Smooth muscle cell (in vitro differentiated cells): ENCODE measurements around the gene RNF138. TPM values are rescaled to one million over a fixed set of nuclear protein-coding genes. Genes with fewer than 3 reads are reported as not detected.

Experiments used
- DNase-seq: peaks from one replicate; lab custom pipeline; 2025; ENCODE audit not compliant: unreplicated experiment; lab: John Stamatoyannopoulos, UW
- H2AFZ ChIP-seq: fragments of 200-600 bp; sonication (generic); 2 replicates; pipeline ENCODE4 v1.6.0; 2016; ENCODE audit warnings: antibody characterized with exemption, low read depth, mild to moderate bottlenecking
- H3F3A ChIP-seq: fragments of 200-600 bp; sonication (generic); 2 replicates; pipeline ENCODE4 v1.6.0; 2017; ENCODE audit warnings: antibody characterized with exemption, low read depth
- H3K27ac ChIP-seq: fragments of 200-600 bp; sonication (generic); 2 replicates; pipeline ENCODE4 v1.5.1; 2016; ENCODE audit warnings: low read depth, mild to moderate bottlenecking
- H3K27me3 ChIP-seq: fragments of 200-600 bp; sonication (generic); 2 replicates; pipeline ENCODE4 v1.6.1; 2016; ENCODE audit warnings: low read depth, mild to moderate bottlenecking
- H3K36me3 ChIP-seq: fragments of 200-600 bp; sonication (generic); 2 replicates; pipeline ENCODE4 v1.5.1; 2016; ENCODE audit warnings: low read depth
- H3K4me1 ChIP-seq: fragments of 200-600 bp; sonication (generic); 2 replicates; pipeline ENCODE4 v1.5.1; 2016; ENCODE audit warnings: low read depth
- H3K4me2 ChIP-seq: fragments of 200-600 bp; sonication (generic); 2 replicates; pipeline ENCODE4 v1.6.0; 2016; ENCODE audit warnings: mild to moderate bottlenecking
- H3K4me3 ChIP-seq: fragments of 200-600 bp; sonication (generic); 2 replicates; pipeline ENCODE4 v1.5.1; 2016; ENCODE audit warnings: mild to moderate bottlenecking
- H3K79me2 ChIP-seq: fragments of 200-600 bp; sonication (generic); 2 replicates; pipeline ENCODE4 v1.6.0; 2016; ENCODE audit warnings: low read depth, mild to moderate bottlenecking
- H3K9ac ChIP-seq: fragments of 200-600 bp; sonication (generic); 2 replicates; pipeline ENCODE4 v1.6.0; 2016; ENCODE audit warnings: low read depth
- H3K9me3 ChIP-seq: fragments of 200-600 bp; sonication (generic); replicated peaks from 2 replicates; pipeline ENCODE4 v1.5.1; 2016; ENCODE audit warnings: low read depth
- H4K20me1 ChIP-seq: fragments of 200-600 bp; sonication (generic); 2 replicates; pipeline ENCODE4 v1.6.0; 2016; ENCODE audit warnings: low read depth
- CTCF ChIP-seq: fragments of 200-600 bp; sonication (generic); IDR thresholded peaks from 2 replicates; pipeline ENCODE4 v1.5.1; 2017; ENCODE audit warnings: borderline replicate concordance, mild to moderate bottlenecking, antibody characterized with exemption; ENCODE audit not compliant: insufficient read depth, poor library complexity, severe bottlenecking
- WGBS: methylation state at CpG from one replicate; pipeline ENCODE4 v1.1.7; 2016; ENCODE audit warnings: low lambda C conversion rate; 5-methylcytosine and 5-hydroxymethylcytosine counted together
- polyA plus RNA-seq: library from polyadenylated mRNA; unstranded; fragments of >200 nt; fragmentation: Nextera tagmentation; extraction: Ambion mirVana; gene quantifications from 2 replicates; pipeline ENCODE4 v1.2.1, GENCODE V29; 2016
- total RNA-seq: library from RNA; depleted of rRNA; stranded (reverse); fragments of >200 nt; gene quantifications from 2 replicates; pipeline ENCODE4 v1.2.3, GENCODE V29; 2014

Gene RNF138
- total and polyA plus RNA-seq, 2 experiments from 2014 or later = 10.2 to 15.6 TPM

- Histone ChIP-seq H3K9me3 (no peaks in the 10 kb centered on the region), H3K4me3 (no peak overlapping the region), H3F3A (no peaks in the 10 kb centered on the region), H3K4me1 (peaks cover 8% of the 10 kb centered on the region), H3K27ac (no peak overlapping the region), H4K20me1 (peaks cover 42% of the 10 kb centered on the region), H3K36me3 (no peaks in the 10 kb centered on the region), H3K79me2 (peaks cover 71% of the 10 kb centered on the region), H2AFZ (no peak overlapping the region), H3K27me3 (no peaks in the 10 kb centered on the region), H3K9ac (no peak overlapping the region), H3K4me2 (no peak overlapping the region)
- DNase-seq = no peak
- TF ChIP-seq CTCF = no peak
- 92% methylated on average over 7 of the region's 7 CpGs for WGBS
These were observed 3.7 kb downstream of the RNF138 start for GRCh38 chr18:32095192-32095899.

- Histone ChIP-seq H3F3A (no peaks in the 10 kb centered on the region), H3K9me3 (no peaks in the 10 kb centered on the region), H2AFZ (no peak overlapping the region), H3K4me1 (peaks cover 8% of the 10 kb centered on the region), H3K36me3 (no peaks in the 10 kb centered on the region), H3K4me3 (no peak overlapping the region), H3K4me2 (no peak overlapping the region), H3K27me3 (no peaks in the 10 kb centered on the region), H3K27ac (no peak overlapping the region), H3K9ac (no peak overlapping the region), H3K79me2 (peaks cover 76% of the 10 kb centered on the region), H4K20me1 (peaks cover 47% of the 10 kb centered on the region)
- no peak for DNase-seq
- 88% methylated on average over 4 of the region's 4 CpGs for WGBS
- no peak for TF ChIP-seq CTCF
These were observed 4.2 kb downstream of the RNF138 start for GRCh38 chr18:32095900-32096229.

GRCh38 chr18:32096946-32097345 lies 5.3 kb downstream of the RNF138 start:
- H4K20me1 ChIP-seq = peaks cover 52% of the 10 kb centered on the region
- H3K4me3 ChIP-seq = no peak overlapping the region
- no peak overlapping the region for H2AFZ ChIP-seq
- H3K9ac ChIP-seq = no peak overlapping the region
- no peaks in the 10 kb centered on the region for H3K36me3 ChIP-seq
- peaks cover 4% of the 10 kb centered on the region for H3K4me1 ChIP-seq
- H3K27me3 ChIP-seq = no peaks in the 10 kb centered on the region
- no peak overlapping the region for H3K4me2 ChIP-seq
- H3K79me2 ChIP-seq = peaks cover 86% of the 10 kb centered on the region
- no peak overlapping the region for H3K27ac ChIP-seq
- DNase-seq = no peak
- no peaks in the 10 kb centered on the region for H3K9me3 ChIP-seq
- no peak for TF ChIP-seq CTCF
- no peaks in the 10 kb centered on the region for H3F3A ChIP-seq
- 92% methylated on average over 2 of the region's 2 CpGs for WGBS

- Histone ChIP-seq H3K79me2 (peaks cover 75% of the 10 kb centered on the region), H2AFZ (no peak overlapping the region), H3K4me3 (no peak overlapping the region), H3K4me1 (no peaks in the 10 kb centered on the region), H3K27me3 (no peaks in the 10 kb centered on the region), H3K36me3 (no peaks in the 10 kb centered on the region), H4K20me1 (peaks cover 71% of the 10 kb centered on the region), H3K9me3 (no peaks in the 10 kb centered on the region), H3K27ac (no peak overlapping the region), H3K4me2 (no peak overlapping the region), H3K9ac (no peak overlapping the region), H3F3A (no peaks in the 10 kb centered on the region)
- no peak for DNase-seq
- TF ChIP-seq CTCF = no peak
- WGBS = 98% methylated on average over 2 of the region's 2 CpGs
These were observed 12.8 kb downstream of the RNF138 start for GRCh38 chr18:32104516-32104915.
